ENCODE results near the gene FLRT1.

- TF ChIP-seq POLR2A (IDR thresholded peaks at IDR 0.05), result no peak
- TF ChIP-seq CTCF (IDR thresholded peaks at IDR 0.05), result no peak
Observed at GRCh38 chr11:64007160-64007628, 28.5 kb upstream of the FLRT1 start.

Data from lower leg skin (tissue), 3 donors.